Tracheal epithelial cell (primary cell): ENCODE data around the gene RILPL2. TPM values are rescaled to one million over a fixed set of nuclear protein-coding genes. Genes with fewer than 3 reads are reported as not detected.

Experiments used
- total RNA-seq: library from RNA; depleted of rRNA; stranded (reverse); fragments of >200 nt; gene quantifications from 2 replicates; pipeline ENCODE4 v1.2.1, GENCODE V29; 2014

The RILPL2 gene, protein sequence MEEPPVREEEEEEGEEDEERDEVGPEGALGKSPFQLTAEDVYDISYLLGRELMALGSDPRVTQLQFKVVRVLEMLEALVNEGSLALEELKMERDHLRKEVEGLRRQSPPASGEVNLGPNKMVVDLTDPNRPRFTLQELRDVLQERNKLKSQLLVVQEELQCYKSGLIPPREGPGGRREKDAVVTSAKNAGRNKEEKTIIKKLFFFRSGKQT
- 3.0 and 3.9 TPM in 2 replicates for total RNA-seq

DNA sequence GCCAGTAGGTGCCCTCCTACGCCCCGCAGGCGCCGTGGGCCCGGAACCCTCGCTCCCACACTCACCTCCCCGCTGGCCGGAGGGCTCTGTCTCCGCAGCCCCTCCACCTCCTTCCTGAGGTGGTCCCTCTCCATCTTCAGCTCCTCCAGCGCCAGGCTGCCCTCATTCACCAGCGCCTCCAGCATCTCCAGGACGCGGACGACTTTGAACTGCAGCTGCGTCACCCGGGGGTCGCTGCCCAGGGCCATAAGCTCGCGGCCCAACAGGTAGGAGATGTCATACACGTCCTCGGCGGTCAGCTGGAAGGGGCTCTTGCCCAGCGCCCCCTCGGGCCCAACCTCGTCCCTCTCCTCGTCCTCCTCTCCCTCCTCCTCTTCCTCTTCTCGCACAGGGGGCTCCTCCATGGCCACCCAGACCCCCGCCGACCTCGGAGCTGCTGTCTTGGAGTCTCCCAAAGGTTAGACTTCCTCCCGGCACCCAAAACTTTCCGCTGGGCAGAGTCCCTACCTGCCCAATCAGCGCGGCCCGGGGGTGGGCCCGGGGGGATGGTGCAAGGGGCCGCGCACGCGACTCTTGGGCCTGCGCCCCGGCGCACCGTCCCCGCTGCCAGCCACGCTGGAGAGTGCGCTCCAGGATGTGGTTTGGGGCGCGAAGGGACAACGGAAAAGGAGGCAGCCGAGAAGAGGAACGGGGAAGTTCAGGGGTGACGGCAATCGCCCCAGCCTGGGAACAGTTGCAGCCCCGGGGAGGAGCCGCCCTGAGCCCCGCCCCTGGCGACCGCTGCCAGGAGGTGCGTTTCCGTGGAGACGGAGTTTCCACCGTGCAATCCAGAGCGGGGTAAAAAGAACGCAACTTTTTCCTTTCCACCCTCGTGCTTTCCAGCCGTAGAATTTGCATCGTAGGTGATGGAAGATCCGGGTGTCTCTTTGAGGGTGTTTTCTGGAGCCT lies at the start of gene RILPL2:
Gene RILPL2 (minus strand): TSS at position 668 of the 948 bp plus-strand sequence. CDS start 264 bp downstream, at position 404.

DNA sequence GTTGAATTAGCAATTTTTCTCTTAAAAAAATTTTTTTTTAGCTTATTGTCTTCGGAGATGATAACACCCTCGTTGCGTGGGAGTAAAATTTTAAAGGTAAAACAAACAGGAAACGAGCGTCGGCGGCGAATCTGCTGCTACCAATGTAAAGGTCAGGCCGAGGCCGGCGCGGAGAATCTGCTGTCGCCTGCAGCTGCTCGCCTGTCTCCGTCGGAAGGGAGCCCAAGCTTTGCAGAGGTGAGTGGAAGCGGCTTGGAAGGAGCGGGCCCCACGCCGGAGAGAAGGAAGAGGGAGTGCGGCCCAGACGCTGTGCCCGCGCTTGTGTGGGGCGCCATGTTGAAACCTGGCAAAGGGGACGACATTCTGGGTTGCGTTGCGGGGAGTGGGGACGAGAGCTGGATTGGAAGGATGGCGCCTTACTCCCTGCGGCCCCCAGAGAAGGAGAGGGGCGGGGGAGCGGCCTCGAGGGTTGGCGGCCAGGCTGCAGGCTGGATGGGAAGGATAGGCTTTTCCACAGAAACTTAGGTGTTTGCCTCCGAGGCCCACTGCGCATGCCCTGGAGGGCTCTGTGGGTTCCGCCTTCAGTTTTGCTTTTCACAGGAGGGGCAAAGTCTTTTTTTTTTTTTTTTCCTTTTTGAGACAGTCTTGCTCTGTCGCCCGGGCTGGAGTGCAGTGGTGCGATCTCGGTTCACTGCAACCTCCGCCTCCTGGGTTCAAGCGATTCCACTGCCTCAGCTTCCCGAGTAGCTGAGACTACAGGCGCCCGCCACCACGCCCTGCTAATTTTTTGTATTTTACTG lies 21.7 kb upstream of the RILPL2 start, which contains the start of gene SNRNP35:
Gene SNRNP35 (plus strand): TSS at position 160 of the 800 bp plus-strand sequence. CDS start 7,402 bp downstream, outside the sequence.

Other genes starting within 250 kb of the RILPL2 start
- 14.9 and 22.2 TPM in 2 replicates for gene MPHOSPH9, start 203.5 kb downstream of the RILPL2 start, total RNA-seq
- gene MTRFR, start 203.2 kb downstream of the RILPL2 start, total RNA-seq = 6.0 and 11.1 TPM in 2 replicates
- 65.4 and 77.4 TPM in 2 replicates for gene CDK2AP1, start 164.8 kb downstream of the RILPL2 start, total RNA-seq
- gene SBNO1, start 71.8 kb downstream of the RILPL2 start, total RNA-seq = 23.9 and 26.9 TPM in 2 replicates
- gene KMT5A, start 52.6 kb downstream of the RILPL2 start, total RNA-seq = 38.1 and 46.0 TPM in 2 replicates
- gene SNRNP35, start 21.5 kb upstream of the RILPL2 start, total RNA-seq = 8.9 and 9.2 TPM in 2 replicates
- 5.3 and 6.4 TPM in 2 replicates for gene RILPL1, start 97.0 kb upstream of the RILPL2 start, total RNA-seq
- 383 and 386 TPM in 2 replicates for gene TMED2, start 147.9 kb upstream of the RILPL2 start, total RNA-seq
- gene DDX55, start 165.4 kb upstream of the RILPL2 start, total RNA-seq = 15.2 and 25.6 TPM in 2 replicates
- gene EIF2B1, start 197.0 kb upstream of the RILPL2 start, total RNA-seq = 62.2 and 72.3 TPM in 2 replicates
- 61.4 and 68.0 TPM in 2 replicates for gene GTF2H3, start 197.1 kb upstream of the RILPL2 start, total RNA-seq
- 3.1 and 3.2 TPM in 2 replicates for gene TCTN2, start 234.4 kb upstream of the RILPL2 start, total RNA-seq